ENCODE measurements around the gene FAM161A.
"Not testable (repeated sequence)": the region's sequence is repeated elsewhere in the genome, so short reads cannot be mapped to it uniquely, and the experiment has no call there.

FAM161A gene

GRCh38 chr2:61841286-61841685 is 12.6 kb downstream of the FAM161A start:
- no peak for DNase-seq

GRCh38 chr2:61834893-61835292 is 19.0 kb downstream of the FAM161A start:
- DNase-seq: no peak

GRCh38 chr2:61833971-61834370 is 19.9 kb downstream of the FAM161A start:
- DNase-seq: no peak

- no peak for DNase-seq
These were observed 21.5 kb downstream of the FAM161A start for GRCh38 chr2:61832183-61832841.

- no peak for DNase-seq
These were observed 31.6 kb downstream of the FAM161A start for GRCh38 chr2:61822255-61822654.

- DNase-seq: no peak
These were observed 37.1 kb downstream of the FAM161A start for GRCh38 chr2:61816480-61817355.

- DNase-seq: no peak
These were observed 39.2 kb downstream of the FAM161A start for GRCh38 chr2:61814539-61815160.

- DNase-seq: not testable (repeated sequence)
These were observed 40.5 kb downstream of the FAM161A start for GRCh38 chr2:61813314-61813713.

GRCh38 chr2:61811821-61812220 is 42.0 kb downstream of the FAM161A start:
- no peak for DNase-seq

- not testable (repeated sequence) for DNase-seq
These were observed 43.7 kb downstream of the FAM161A start for GRCh38 chr2:61810203-61810602.

GRCh38 chr2:61808693-61809092 is 45.2 kb downstream of the FAM161A start:
- not testable (repeated sequence) for DNase-seq

GRCh38 chr2:61807036-61807757 is 46.7 kb downstream of the FAM161A start:
- DNase-seq: no peak

- no peak for DNase-seq
These were observed 51.3 kb downstream of the FAM161A start for GRCh38 chr2:61802548-61802947.

GRCh38 chr2:61799099-61799498 is 54.8 kb downstream of the FAM161A start:
- DNase-seq: no peak

GRCh38 chr2:61797446-61797845 is 56.4 kb downstream of the FAM161A start:
- DNase-seq: not testable (repeated sequence)

- no peak for DNase-seq
These were observed 58.5 kb downstream of the FAM161A start for GRCh38 chr2:61795408-61795807.

GRCh38 chr2:61793389-61793836 is 60.4 kb downstream of the FAM161A start:
- DNase-seq: no peak

GRCh38 chr2:61792355-61792890 is 61.4 kb downstream of the FAM161A start:
- no peak for DNase-seq

GRCh38 chr2:61789807-61790602 is 63.9 kb downstream of the FAM161A start:
- DNase-seq: no peak

- DNase-seq: no peak
These were observed 65.8 kb downstream of the FAM161A start for GRCh38 chr2:61787941-61788563.

- no peak for DNase-seq
These were observed 67.0 kb downstream of the FAM161A start for GRCh38 chr2:61786876-61787275.
